ENCODE data around the gene NRG2. TPM values are rescaled to one million over a fixed set of nuclear protein-coding genes. Genes with fewer than 3 reads are reported as not detected.

The NRG2 gene
- total RNA-seq, 1 experiment from 2014 or later = 1.8 TPM

- Histone ChIP-seq H3K4me1 (ENCODE audit: insufficient read depth, low read length) (peaks cover 15% of the 10 kb centered on the region), H3K4me2 (ENCODE audit: low read length) (no peak overlapping the region), H3K27me3 (ENCODE audit: low read length) (no peaks in the 10 kb centered on the region), H3F3A (ENCODE audit: low read length, unreplicated experiment) (no peaks in the 10 kb centered on the region), H2AFZ (ENCODE audit: low read length) (no peak overlapping the region), H4K20me1 (ENCODE audit: low read length) (no peaks in the 10 kb centered on the region), H3K79me2 (ENCODE audit: low read length) (no peaks in the 10 kb centered on the region), H3K9me2 (replicated peaks; ENCODE audit: low read length) (0 out of 2 replicates have a peak, but pooled peaks cover 2% of the 10 kb centered on the region), H3K9me3 (ENCODE audit: low read length) (no peaks in the 10 kb centered on the region), H3K36me3 (ENCODE audit: low read depth, low read length) (no peaks in the 10 kb centered on the region), H3K9ac (ENCODE audit: low read length) (no peak overlapping the region), H3K4me3 (ENCODE audit: low read length) (no peak overlapping the region), H3K27ac (ENCODE audit: low read length) (no peak overlapping the region)
- CTCF ChIA-PET = no interaction called here
- TF ChIP-seq EZH2 (IDR thresholded peaks at IDR 0.05; ENCODE audit: low read length, unreplicated experiment) = no peak
- TF ChIP-seq CTCF (conservative IDR thresholded peaks at IDR 0.05; ENCODE audit: low read depth, low read length) = no peak
- TF ChIP-seq EZH2phosphoT487 (IDR thresholded peaks at IDR 0.05; ENCODE audit: borderline replicate concordance, low read length) = no peak
- DNase-seq (no peak), ATAC-seq (no peak)
- intact Hi-C loops (cut with micrococcal nuclease) = loop anchor here (5.0 kb wide), 1 partner anchor 36 kb away; no protein-coding TSS in a partner anchor
- no TSS peak for BruUV-seq (replicated peaks)
- POLR2A ChIA-PET (ENCODE audit: unreplicated experiment) = no interaction called here
These were observed 19.4 kb downstream of the NRG2 start for GRCh38 chr5:140023611-140024191.

GRCh38 chr5:140020601-140021177 is 22.4 kb downstream of the NRG2 start:
- Histone ChIP-seq H3F3A (ENCODE audit: low read length, unreplicated experiment) (no peaks in the 10 kb centered on the region), H3K27ac (ENCODE audit: low read length) (no peak overlapping the region), H3K9ac (ENCODE audit: low read length) (no peak overlapping the region), H3K4me3 (ENCODE audit: low read length) (no peak overlapping the region), H3K4me1 (ENCODE audit: insufficient read depth, low read length) (peaks cover 19% of the 10 kb centered on the region), H3K27me3 (ENCODE audit: low read length) (no peaks in the 10 kb centered on the region), H3K4me2 (ENCODE audit: low read length) (no peak overlapping the region), H3K9me3 (ENCODE audit: low read length) (no peaks in the 10 kb centered on the region), H3K9me2 (replicated peaks; ENCODE audit: low read length) (0 out of 2 replicates have a peak, but pooled peaks cover 2% of the 10 kb centered on the region), H4K20me1 (ENCODE audit: low read length) (no peaks in the 10 kb centered on the region), H3K36me3 (ENCODE audit: low read depth, low read length) (no peaks in the 10 kb centered on the region), H3K79me2 (ENCODE audit: low read length) (no peaks in the 10 kb centered on the region), H2AFZ (ENCODE audit: low read length) (no peak overlapping the region)
- ATAC-seq (no peak), DNase-seq (no peak)
- TF ChIP-seq CTCF (conservative IDR thresholded peaks at IDR 0.05; ENCODE audit: low read depth, low read length) (no peak), EZH2 (IDR thresholded peaks at IDR 0.05; ENCODE audit: low read length, unreplicated experiment) (no peak), EZH2phosphoT487 (IDR thresholded peaks at IDR 0.05; ENCODE audit: borderline replicate concordance, low read length) (no peak)
- no TSS peak for BruUV-seq (replicated peaks)
- CTCF ChIA-PET = no interaction called here
- intact Hi-C loops (cut with micrococcal nuclease) = loop anchor here (5.0 kb wide), 1 partner anchor 33 kb away; no protein-coding TSS in a partner anchor
- POLR2A ChIA-PET (ENCODE audit: unreplicated experiment) = interaction anchor here (0.6 kb wide), 1 partner anchor 14 kb away, joined by 3 read pairs; no protein-coding TSS in a partner anchor

Measured in PC-3 (cell line).